K562 (cell line): ENCODE measurements around the gene RPL19. TPM values are rescaled to one million over a fixed set of nuclear protein-coding genes. Genes with fewer than 3 reads are reported as not detected.

Experiments
- CREM ChIP-seq: IDR thresholded peaks from 2 replicates; pipeline ENCODE4 v1.6.1; 2014; ENCODE audit warnings: antibody characterized with exemption, low read depth
- DPF2 ChIP-seq: fragments of 450-650 bp; IDR thresholded peaks from 2 replicates; pipeline ENCODE4 v1.6.1; 2016
- KDM5B ChIP-seq: fragments of 200-600 bp; sonication (generic); IDR thresholded peaks from 2 replicates; pipeline ENCODE4 v1.6.1; 2012; ENCODE audit warnings: low read depth, mild to moderate bottlenecking, moderate library complexity, low read length, control low read depth, inconsistent platforms; ENCODE audit not compliant: insufficient replicate concordance
- MED1 ChIP-seq: sonication (generic); formaldehyde crosslinking; IDR thresholded peaks from 2 replicates; pipeline ENCODE4 v1.8.1; 2023; ENCODE audit warnings: missing genetic modification reagents, borderline replicate concordance
- MTA2 ChIP-seq: fragments of 450-650 bp; IDR thresholded peaks from 2 replicates; pipeline ENCODE4 v1.6.1; 2016; ENCODE audit warnings: low read depth
- NR3C1 ChIP-seq: sonication (generic); formaldehyde crosslinking; IDR thresholded peaks from 2 replicates; pipeline ENCODE4 v1.8.1; 2022; ENCODE audit warnings: missing genetic modification reagents
- RBBP5 ChIP-seq: fragments of 200-600 bp; sonication (generic); IDR thresholded peaks from 2 replicates; pipeline ENCODE4 v1.6.1; 2012; ENCODE audit warnings: borderline replicate concordance, mild to moderate bottlenecking, low read length, control low read depth, inconsistent platforms; ENCODE audit not compliant: insufficient read depth, poor library complexity, severe bottlenecking
- RBM39 ChIP-seq: fragments of 200-400 bp; formaldehyde crosslinking; optimal IDR thresholded peaks from 2 replicates; pipeline ENCODE3; 2018; ENCODE audit warnings: low read depth, low read length
- XRCC4 ChIP-seq: IDR thresholded peaks from one replicate; pipeline ENCODE4 v1.6.1; 2011; ENCODE audit not compliant: insufficient read depth, insufficient read length; ENCODE audit errors: extremely low read depth
- ZNF24 ChIP-seq: fragments of 450-650 bp; IDR thresholded peaks from 2 replicates; pipeline ENCODE4 v1.6.1; 2016
- ZNF445 ChIP-seq: fragments of 250-450 bp; sonication (Bioruptor Pico); IDR thresholded peaks from 2 replicates; pipeline ENCODE4 v1.4.0; 2020; ENCODE audit warnings: low read depth, mild to moderate bottlenecking, moderate library complexity
- ZNF57 ChIP-seq: fragments of 450-650 bp; formaldehyde crosslinking; IDR thresholded peaks from 2 replicates; pipeline ENCODE4 v1.4.0; 2020; ENCODE audit warnings: mild to moderate bottlenecking, moderate library complexity
- ZNF830 ChIP-seq: fragments of 250-450 bp; sonication (Bioruptor Pico); IDR thresholded peaks from 2 replicates; pipeline ENCODE4 v1.5.0; 2021; ENCODE audit warnings: mild to moderate bottlenecking
- polyA plus RNA-seq, 8 experiments: library from polyadenylated mRNA; depleted of rRNA in 4 of 8; stranded (reverse) in 5 of 8; unstranded in 3 of 8; fragments of >200 nt; fragmentation: Nextera tagmentation in 2 of 8; fragmentation: Illumina TruSeq in 1 of 8; extraction: Ambion mirVana in 2 of 8; extraction: Trizol in 1 of 8; gene quantifications; 2 replicates each; pipeline versions ENCODE4 v1.2.1 to v1.2.3, GENCODE V29; 2011 to 2014; ENCODE audit warnings: inconsistent platforms in 1 of 8, missing spikeins in 1 of 8
- total RNA-seq, 7 experiments: library from RNA; depleted of rRNA in 6 of 7; stranded (reverse); fragments of >200 nt in 6 of 7; fragmentation: Illumina TruSeq in 2 of 7; extraction: Trizol in 2 of 7; gene quantifications; 2 replicates each; pipeline versions ENCODE4 v1.2.1 to v1.2.3, GENCODE V29; 2011 to 2021; ENCODE audit warnings: low replicate concordance in 1 of 7
- TF ChIP-seq, protein P1 (sequence below), 2 experiments: IDR thresholded peaks in 1 of 2; conservative IDR thresholded peaks in 1 of 2; 2 replicates each; pipeline ENCODE4 v1.6.1; 2016; ENCODE audit warnings: low read depth in 2 of 2, mild to moderate bottlenecking in 1 of 2, missing compliant biosample characterization in 1 of 2, missing genetic modification characterization in 1 of 2, moderate library complexity in 1 of 2
- TF ChIP-seq, protein P2 (sequence below): fragments of 250-450 bp; sonication (Bioruptor Pico); IDR thresholded peaks from 2 replicates; pipeline ENCODE4 v1.5.0; 2021; ENCODE audit warnings: mild to moderate bottlenecking, moderate library complexity
- TF ChIP-seq, protein P3 (sequence below): fragments of 450-650 bp; IDR thresholded peaks from 2 replicates; pipeline ENCODE4 v1.6.1; 2017; ENCODE audit warnings: antibody characterized with exemption
- TF ChIP-seq, protein P4 (sequence below): fragments of 250-450 bp; sonication (Bioruptor Pico); IDR thresholded peaks from 2 replicates; pipeline ENCODE4 v1.9.0; 2021; ENCODE audit warnings: mild to moderate bottlenecking, inconsistent platforms

RPL19 gene
- total and polyA plus RNA-seq, 9 of the 15 experiments (the other 6 are each of a cell fraction or from before 2014, with no cell fraction given), result 2,263 to 4,614 (median 3,727) TPM

DNA sequence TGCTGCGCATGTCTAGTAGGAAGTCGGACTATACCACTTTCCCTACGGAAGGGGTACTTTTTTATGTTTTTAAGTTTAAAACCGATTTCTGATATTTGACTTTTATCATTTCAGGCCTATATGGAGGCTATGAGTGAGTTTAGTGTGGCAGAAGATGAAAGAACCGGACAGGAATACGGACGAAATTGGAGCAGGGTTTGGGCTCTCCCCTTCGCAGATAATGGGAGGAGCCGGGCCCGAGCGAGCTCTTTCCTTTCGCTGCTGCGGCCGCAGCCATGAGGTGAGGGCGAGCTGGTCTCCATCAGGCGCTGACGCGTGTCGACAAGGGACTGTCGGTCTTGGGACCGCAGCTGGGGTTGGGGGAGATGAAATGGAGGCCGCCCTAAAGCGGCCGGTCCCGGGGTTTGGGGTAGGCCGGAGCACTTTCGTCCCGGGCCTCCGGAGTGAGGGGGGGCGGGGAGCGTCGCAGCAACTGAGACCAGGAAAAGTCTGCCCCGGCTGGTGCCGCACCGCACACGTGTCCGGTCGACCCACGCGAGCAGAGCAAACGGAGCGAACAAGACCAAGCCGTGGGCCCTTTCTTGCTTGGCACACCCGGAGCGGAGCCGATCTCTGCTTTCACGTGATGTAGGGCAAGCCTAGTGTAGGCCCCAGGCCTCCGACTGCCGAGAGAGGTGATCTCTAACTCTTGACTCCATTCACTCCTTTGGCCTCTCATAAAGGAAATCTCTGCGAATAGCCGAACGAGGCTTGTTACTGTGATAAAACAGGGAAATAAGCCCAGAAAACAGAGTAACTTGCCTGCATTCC is at the start of gene RPL19 (continued):
- TF ChIP-seq RBM39, result peak; percentile 65
- no peak for TF ChIP-seq NR3C1 (CRISPR knock-in tag)
- TF ChIP-seq ZNF445 (CRISPR knock-in tag), result no peak
- TF ChIP-seq ZNF830 (CRISPR knock-in tag), result no peak
- peak; percentile 86 for TF ChIP-seq KDM5B
- TF ChIP-seq, protein P1, sequence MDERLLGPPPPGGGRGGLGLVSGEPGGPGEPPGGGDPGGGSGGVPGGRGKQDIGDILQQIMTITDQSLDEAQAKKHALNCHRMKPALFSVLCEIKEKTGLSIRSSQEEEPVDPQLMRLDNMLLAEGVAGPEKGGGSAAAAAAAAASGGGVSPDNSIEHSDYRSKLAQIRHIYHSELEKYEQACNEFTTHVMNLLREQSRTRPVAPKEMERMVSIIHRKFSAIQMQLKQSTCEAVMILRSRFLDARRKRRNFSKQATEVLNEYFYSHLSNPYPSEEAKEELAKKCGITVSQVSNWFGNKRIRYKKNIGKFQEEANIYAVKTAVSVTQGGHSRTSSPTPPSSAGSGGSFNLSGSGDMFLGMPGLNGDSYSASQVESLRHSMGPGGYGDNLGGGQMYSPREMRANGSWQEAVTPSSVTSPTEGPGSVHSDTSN (CRISPR knock-in tag; IDR thresholded peaks at IDR 0.05; ENCODE audit: low read depth), result no peak
- TF ChIP-seq, protein P1 (tag; conservative IDR thresholded peaks at IDR 0.05; ENCODE audit: low read depth), result no peak
- TF ChIP-seq MTA2, result no peak
- TF ChIP-seq, protein P2, sequence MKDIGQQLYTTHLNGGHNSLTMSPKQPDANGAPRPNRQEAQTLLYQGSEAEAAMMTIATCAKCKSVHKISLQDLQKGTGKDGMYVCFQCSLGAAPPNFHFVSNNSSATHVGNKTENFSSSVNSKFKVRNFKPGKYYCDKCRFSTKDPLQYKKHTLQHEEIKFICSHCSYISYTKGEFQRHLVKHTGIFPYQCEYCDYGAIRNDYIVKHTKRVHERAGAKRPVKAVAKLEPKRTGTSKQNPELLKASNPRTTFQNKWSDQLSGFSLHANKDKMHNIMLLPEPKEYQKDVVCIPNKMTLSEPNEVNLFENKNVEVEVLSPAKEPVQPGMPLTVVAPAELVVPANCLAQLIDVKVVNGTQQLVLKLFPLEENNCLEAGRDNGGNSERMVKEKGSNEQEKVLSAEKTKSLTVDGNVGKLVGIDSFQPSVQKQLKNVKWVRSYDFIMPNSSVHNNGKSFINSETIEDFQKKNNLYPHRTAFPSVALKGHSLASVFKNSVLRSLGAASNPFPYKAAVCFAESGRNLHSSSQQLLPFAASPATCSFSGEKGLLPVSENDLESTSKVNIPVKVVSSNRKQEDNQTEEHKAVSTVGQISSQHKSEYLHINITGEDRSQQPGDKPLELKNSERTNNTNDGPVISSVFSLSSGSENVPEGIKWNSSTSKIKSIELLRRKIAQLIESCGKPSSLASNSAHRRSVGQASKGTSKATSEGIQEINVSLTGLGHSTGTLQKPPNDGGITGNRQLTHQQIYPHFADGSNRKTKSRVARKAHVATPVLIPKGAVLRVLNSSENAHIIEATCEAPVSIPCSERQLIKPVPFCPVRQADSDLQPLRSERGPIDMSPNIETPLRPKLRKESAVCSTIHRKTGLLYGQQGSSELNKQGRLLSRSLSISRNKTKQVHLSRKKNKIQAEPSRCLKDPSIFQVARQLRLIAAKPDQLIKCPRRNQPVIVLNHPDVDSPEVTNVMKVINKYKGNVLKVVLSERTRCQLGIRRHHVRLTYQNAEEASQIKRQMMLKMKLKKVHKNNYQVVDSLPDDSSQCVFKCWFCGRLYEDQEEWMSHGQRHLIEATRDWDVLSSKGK (CRISPR knock-in tag), result no peak
- TF ChIP-seq ZNF57, result no peak
- no peak for TF ChIP-seq DPF2
- TF ChIP-seq RBBP5, result peak; percentile 74
- peak; percentile 5; the same call in 1 of the 2 replicates for TF ChIP-seq CREM
- no peak for TF ChIP-seq XRCC4
- TF ChIP-seq MED1 (CRISPR knock-in tag), result no peak
- no peak for TF ChIP-seq ZNF24
- TF ChIP-seq, protein P3, sequence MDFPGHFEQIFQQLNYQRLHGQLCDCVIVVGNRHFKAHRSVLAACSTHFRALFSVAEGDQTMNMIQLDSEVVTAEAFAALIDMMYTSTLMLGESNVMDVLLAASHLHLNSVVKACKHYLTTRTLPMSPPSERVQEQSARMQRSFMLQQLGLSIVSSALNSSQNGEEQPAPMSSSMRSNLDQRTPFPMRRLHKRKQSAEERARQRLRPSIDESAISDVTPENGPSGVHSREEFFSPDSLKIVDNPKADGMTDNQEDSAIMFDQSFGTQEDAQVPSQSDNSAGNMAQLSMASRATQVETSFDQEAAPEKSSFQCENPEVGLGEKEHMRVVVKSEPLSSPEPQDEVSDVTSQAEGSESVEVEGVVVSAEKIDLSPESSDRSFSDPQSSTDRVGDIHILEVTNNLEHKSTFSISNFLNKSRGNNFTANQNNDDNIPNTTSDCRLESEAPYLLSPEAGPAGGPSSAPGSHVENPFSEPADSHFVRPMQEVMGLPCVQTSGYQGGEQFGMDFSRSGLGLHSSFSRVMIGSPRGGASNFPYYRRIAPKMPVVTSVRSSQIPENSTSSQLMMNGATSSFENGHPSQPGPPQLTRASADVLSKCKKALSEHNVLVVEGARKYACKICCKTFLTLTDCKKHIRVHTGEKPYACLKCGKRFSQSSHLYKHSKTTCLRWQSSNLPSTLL, result no peak
- TF ChIP-seq, protein P4, sequence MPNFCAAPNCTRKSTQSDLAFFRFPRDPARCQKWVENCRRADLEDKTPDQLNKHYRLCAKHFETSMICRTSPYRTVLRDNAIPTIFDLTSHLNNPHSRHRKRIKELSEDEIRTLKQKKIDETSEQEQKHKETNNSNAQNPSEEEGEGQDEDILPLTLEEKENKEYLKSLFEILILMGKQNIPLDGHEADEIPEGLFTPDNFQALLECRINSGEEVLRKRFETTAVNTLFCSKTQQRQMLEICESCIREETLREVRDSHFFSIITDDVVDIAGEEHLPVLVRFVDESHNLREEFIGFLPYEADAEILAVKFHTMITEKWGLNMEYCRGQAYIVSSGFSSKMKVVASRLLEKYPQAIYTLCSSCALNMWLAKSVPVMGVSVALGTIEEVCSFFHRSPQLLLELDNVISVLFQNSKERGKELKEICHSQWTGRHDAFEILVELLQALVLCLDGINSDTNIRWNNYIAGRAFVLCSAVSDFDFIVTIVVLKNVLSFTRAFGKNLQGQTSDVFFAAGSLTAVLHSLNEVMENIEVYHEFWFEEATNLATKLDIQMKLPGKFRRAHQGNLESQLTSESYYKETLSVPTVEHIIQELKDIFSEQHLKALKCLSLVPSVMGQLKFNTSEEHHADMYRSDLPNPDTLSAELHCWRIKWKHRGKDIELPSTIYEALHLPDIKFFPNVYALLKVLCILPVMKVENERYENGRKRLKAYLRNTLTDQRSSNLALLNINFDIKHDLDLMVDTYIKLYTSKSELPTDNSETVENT (CRISPR knock-in tag), result no peak
